ENCODE results near the gene MMADHC.

Gene MMADHC

GRCh38 chr2:149544692-149545091 is 42.9 kb downstream of the MMADHC start:
- DNase-seq, result no peak

- DNase-seq, result no peak
These were observed 43.7 kb downstream of the MMADHC start for GRCh38 chr2:149543845-149544244.

GRCh38 chr2:149540138-149540537 is 47.4 kb downstream of the MMADHC start:
- DNase-seq, result no peak

- DNase-seq, result no peak
These were observed 49.3 kb downstream of the MMADHC start for GRCh38 chr2:149538138-149538833.

- DNase-seq, result no peak
These were observed 50.4 kb downstream of the MMADHC start for GRCh38 chr2:149537092-149537726.

GRCh38 chr2:149536649-149537048 is 50.9 kb downstream of the MMADHC start:
- DNase-seq, result no peak

GRCh38 chr2:149534674-149535073 is 52.9 kb downstream of the MMADHC start:
- DNase-seq, result no peak

GRCh38 chr2:149528983-149529382 is 58.6 kb downstream of the MMADHC start:
- DNase-seq, result no peak

GRCh38 chr2:149527998-149528755 is 59.4 kb downstream of the MMADHC start:
- no peak for DNase-seq

GRCh38 chr2:149526689-149527088 is 60.9 kb downstream of the MMADHC start:
- no peak for DNase-seq

- no peak for DNase-seq
These were observed 62.3 kb downstream of the MMADHC start for GRCh38 chr2:149525323-149525722.
